Stimulated activated CD4-positive, alpha-beta T cell treated with anti-CD3 and anti-CD28 coated beads, Interleukin-2, amount 100 ng/mL, for 48 hours (primary cell): ENCODE measurements around the gene PRDM15.
"Not testable (repeated sequence)": the region's sequence is repeated elsewhere in the genome, so short reads cannot be mapped to it uniquely, and the experiment has no call there.

Source experiments
- DNase-seq, 2 donors: peaks; one replicate each; pipeline ENCODE4 v3.0.0-alpha.2; 2020

The PRDM15 gene

GRCh38 chr21:41802684-41803083, 76.5 kb downstream of the PRDM15 start:
- no peak for DNase-seq

- DNase-seq, result no peak
These were observed 77.0 kb downstream of the PRDM15 start for GRCh38 chr21:41802198-41802584.

GRCh38 chr21:41801321-41802197, 77.6 kb downstream of the PRDM15 start:
- DNase-seq, result no peak

- DNase-seq, result no peak
These were observed 78.5 kb downstream of the PRDM15 start for GRCh38 chr21:41800425-41801320.

- DNase-seq, result no peak
These were observed 79.4 kb downstream of the PRDM15 start for GRCh38 chr21:41799763-41800162.

GRCh38 chr21:41798326-41798725, 80.8 kb downstream of the PRDM15 start:
- no peak for DNase-seq

- DNase-seq, result no peak
These were observed 82.6 kb downstream of the PRDM15 start for GRCh38 chr21:41796476-41797080.

GRCh38 chr21:41795726-41796125, 83.4 kb downstream of the PRDM15 start:
- no peak for DNase-seq

GRCh38 chr21:41794600-41794999, 84.5 kb downstream of the PRDM15 start:
- no peak for DNase-seq

- DNase-seq, result no peak
These were observed 86.4 kb downstream of the PRDM15 start for GRCh38 chr21:41792711-41793110.

- no peak for DNase-seq
These were observed 92.6 kb downstream of the PRDM15 start for GRCh38 chr21:41786509-41786987.

GRCh38 chr21:41785262-41785661, 93.9 kb downstream of the PRDM15 start:
- not testable (repeated sequence) for DNase-seq

GRCh38 chr21:41784456-41785102, 94.6 kb downstream of the PRDM15 start:
- no peak for DNase-seq

GRCh38 chr21:41783476-41784180, 95.5 kb downstream of the PRDM15 start:
- DNase-seq, result no peak

- DNase-seq, result no peak
These were observed 98.1 kb downstream of the PRDM15 start for GRCh38 chr21:41781050-41781410.

- DNase-seq, result no peak
These were observed 98.7 kb downstream of the PRDM15 start for GRCh38 chr21:41780337-41781049.

- no peak for DNase-seq
These were observed 99.5 kb downstream of the PRDM15 start for GRCh38 chr21:41779659-41780058.

- DNase-seq, result no peak
These were observed 100.1 kb downstream of the PRDM15 start for GRCh38 chr21:41778930-41779600.

GRCh38 chr21:41777951-41778815, 101.0 kb downstream of the PRDM15 start:
- peak in 1 of 2 donors; percentile 13 for DNase-seq

- no peak for DNase-seq
These were observed 102.4 kb downstream of the PRDM15 start for GRCh38 chr21:41776778-41777177.
